Adrenal gland (tissue), 5 donors: ENCODE data around the gene FADD.

ENCODE experiments used
- CTCF ChIP-seq, 6 experiments: fragments of 450-650 bp in 4 of 6; fragments of 200-600 bp in 2 of 6; sonication (generic) in 1 of 6; IDR thresholded peaks; 1 replicate in 5 of 6; 2 replicates in 1 of 6; pipeline versions ENCODE4 v1.5.1 to v1.8.0; 2016 to 2021; ENCODE audit warnings: antibody characterized with exemption in 6 of 6, mild to moderate bottlenecking in 2 of 6, moderate library complexity in 1 of 6
- POLR2A ChIP-seq, 2 donors: fragments of 450-650 bp; IDR thresholded peaks; one replicate each; pipeline ENCODE4 v1.6.1; 2017; ENCODE audit warnings: antibody characterized with exemption in 2 of 2, mild to moderate bottlenecking in 2 of 2, moderate library complexity in 1 of 2
- donor health status: DM: no; HTN: no; CAD: no.

GRCh38 chr11:70252844-70253243 is 49.7 kb downstream of the FADD start:
- TF ChIP-seq POLR2A (IDR thresholded peaks at IDR 0.05) (no peak), CTCF (IDR thresholded peaks at IDR 0.05) (no peak)
